Activated naive CD8-positive, alpha-beta T cell treated with anti-CD3 and anti-CD28 coated beads for 36 hours (primary cell): ENCODE results near the gene AKR7A2. TPM values are rescaled to one million over a fixed set of nuclear protein-coding genes. Genes with fewer than 3 reads are reported as not detected.

Experiments used
- DNase-seq: peaks from one replicate; pipeline ENCODE4 v3.0.0; 2021
- H3K27ac Mint-ChIP-seq: one replicate; pipeline ENCODE4 v1.8.0; 2022; ENCODE audit warnings: mild to moderate bottlenecking, moderate library complexity, mixed read lengths
- H3K27me3 Mint-ChIP-seq: one replicate; pipeline ENCODE4 v1.8.0; 2022; ENCODE audit warnings: mild to moderate bottlenecking, mixed read lengths
- H3K36me3 Mint-ChIP-seq: one replicate; pipeline ENCODE4 v1.8.0; 2021; ENCODE audit warnings: mild to moderate bottlenecking, mixed read lengths
- H3K4me1 Mint-ChIP-seq: one replicate; pipeline ENCODE4 v1.8.0; 2021; ENCODE audit warnings: mixed read lengths
- H3K4me3 Mint-ChIP-seq: one replicate; pipeline ENCODE4 v1.8.0; 2022; ENCODE audit warnings: mild to moderate bottlenecking, moderate library complexity, mixed read lengths
- H3K9me3 Mint-ChIP-seq: one replicate; pipeline ENCODE4 v1.8.0; 2022; ENCODE audit warnings: mixed read lengths
- total RNA-seq, 2 experiments: library from RNA; stranded (reverse); gene quantifications; one replicate each; pipeline ENCODE4 v1.2.3, GENCODE V29; 2021

AKR7A2 gene
- total RNA-seq, 2 experiments from 2014 or later = 37.4 to 43.0 TPM

GRCh38 chr1:19323987-19324664 is 12.2 kb upstream of the AKR7A2 start:
- Mint-ChIP-seq H3K27me3 (no peaks in the 10 kb centered on the region), H3K36me3 (no peaks in the 10 kb centered on the region), H3K27ac (no peak overlapping the region), H3K9me3 (no peaks in the 10 kb centered on the region), H3K4me3 (no peak overlapping the region), H3K4me1 (no peaks in the 10 kb centered on the region)
- DNase-seq = no peak

GRCh38 chr1:19322481-19322880 is 10.5 kb upstream of the AKR7A2 start:
- Mint-ChIP-seq H3K27me3 (no peaks in the 10 kb centered on the region), H3K4me3 (no peak overlapping the region), H3K4me1 (no peaks in the 10 kb centered on the region), H3K36me3 (no peaks in the 10 kb centered on the region), H3K27ac (no peak overlapping the region), H3K9me3 (no peaks in the 10 kb centered on the region)
- no peak for DNase-seq

- H3K4me1 Mint-ChIP-seq = no peaks in the 10 kb centered on the region
- H3K9me3 Mint-ChIP-seq = no peaks in the 10 kb centered on the region
- H3K36me3 Mint-ChIP-seq = no peaks in the 10 kb centered on the region
- H3K27ac Mint-ChIP-seq = no peak overlapping the region
- no peaks in the 10 kb centered on the region for H3K27me3 Mint-ChIP-seq
- H3K4me3 Mint-ChIP-seq = no peak overlapping the region
- DNase-seq = no peak
These were observed 9.1 kb upstream of the AKR7A2 start for GRCh38 chr1:19321071-19321470.

DNA sequence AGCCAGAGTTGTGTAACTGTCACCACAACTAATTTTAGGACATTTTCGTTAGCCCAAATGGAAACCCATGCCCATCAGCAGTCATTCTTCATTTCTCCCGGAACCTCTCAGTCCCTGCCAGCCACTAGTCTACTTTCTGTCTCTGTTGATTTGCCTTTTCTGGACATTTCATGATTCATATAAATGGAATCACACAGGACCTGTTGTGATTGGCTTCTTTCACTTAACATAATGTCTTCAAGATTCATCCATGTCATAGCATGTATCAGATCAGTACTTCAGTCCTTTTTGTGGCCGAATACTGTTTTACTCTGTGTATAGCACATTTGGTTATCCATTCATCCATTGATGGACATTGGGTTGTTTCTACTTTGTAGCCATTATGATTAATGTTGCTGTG is 7.3 kb upstream of the AKR7A2 start:
- Mint-ChIP-seq H3K27ac (no peak overlapping the region), H3K4me3 (no peak overlapping the region), H3K36me3 (no peaks in the 10 kb centered on the region), H3K9me3 (no peaks in the 10 kb centered on the region), H3K27me3 (no peaks in the 10 kb centered on the region), H3K4me1 (peaks cover 11% of the 10 kb centered on the region)
- no peak for DNase-seq

- Mint-ChIP-seq H3K9me3 (no peaks in the 10 kb centered on the region), H3K27ac (no peak overlapping the region), H3K36me3 (no peaks in the 10 kb centered on the region), H3K4me1 (peaks cover 25% of the 10 kb centered on the region), H3K4me3 (no peak overlapping the region), H3K27me3 (no peaks in the 10 kb centered on the region)
- DNase-seq = no peak
These were observed 5.4 kb upstream of the AKR7A2 start for GRCh38 chr1:19317126-19317910.

DNA sequence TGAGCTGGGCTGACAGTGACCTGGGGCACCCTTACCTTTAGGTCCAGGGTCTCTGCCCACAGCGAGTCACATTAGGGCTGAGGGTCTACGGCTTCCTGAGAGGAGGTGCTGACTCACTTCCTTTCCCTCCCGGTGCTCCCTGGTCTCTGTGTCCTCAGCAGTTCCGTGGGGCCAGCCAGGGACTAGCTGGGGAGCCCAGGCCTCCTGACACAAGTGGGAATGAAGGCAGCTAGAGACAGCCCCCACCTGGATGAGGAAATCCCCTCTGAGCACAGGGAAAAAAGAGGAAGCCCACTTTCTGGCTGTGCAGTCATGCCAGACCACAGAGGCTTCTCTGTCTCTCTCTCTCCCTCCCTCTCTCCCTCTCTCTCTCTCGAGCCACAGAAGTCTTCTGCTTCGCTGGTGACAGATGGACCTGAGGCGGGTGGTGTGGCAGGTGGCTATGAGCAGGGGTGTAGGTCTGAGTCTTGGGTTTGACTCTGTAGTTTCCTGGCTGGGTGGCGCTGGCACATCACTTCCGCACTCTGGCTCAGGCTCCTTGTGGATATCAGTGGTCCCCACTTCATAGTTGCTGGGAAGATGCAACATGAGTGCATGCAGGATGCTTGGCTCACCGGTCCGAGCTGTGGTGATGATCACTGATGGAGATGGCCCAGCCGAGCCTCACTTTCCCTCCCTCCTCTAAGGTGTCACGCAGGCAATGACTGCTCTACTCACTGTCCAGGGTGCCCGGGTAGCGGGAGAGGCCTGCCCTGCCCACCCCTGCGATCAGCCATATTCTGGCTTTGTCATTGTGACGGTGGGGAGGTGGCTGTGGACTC is 3.6 kb upstream of the AKR7A2 start:
- H3K27me3 Mint-ChIP-seq = no peaks in the 10 kb centered on the region
- no peak overlapping the region for H3K4me3 Mint-ChIP-seq
- no peaks in the 10 kb centered on the region for H3K36me3 Mint-ChIP-seq
- DNase-seq = no peak
- H3K4me1 Mint-ChIP-seq = peaks cover 30% of the 10 kb centered on the region
- H3K27ac Mint-ChIP-seq = no peak overlapping the region
- no peaks in the 10 kb centered on the region for H3K9me3 Mint-ChIP-seq

- H3K9me3 Mint-ChIP-seq = no peaks in the 10 kb centered on the region
- no peak overlapping the region for H3K27ac Mint-ChIP-seq
- no peak overlapping the region for H3K4me3 Mint-ChIP-seq
- H3K27me3 Mint-ChIP-seq = no peaks in the 10 kb centered on the region
- H3K36me3 Mint-ChIP-seq = no peaks in the 10 kb centered on the region
- peaks cover 34% of the 10 kb centered on the region for H3K4me1 Mint-ChIP-seq
- no peak for DNase-seq
These were observed 2.3 kb upstream of the AKR7A2 start for GRCh38 chr1:19313961-19314882.

DNA sequence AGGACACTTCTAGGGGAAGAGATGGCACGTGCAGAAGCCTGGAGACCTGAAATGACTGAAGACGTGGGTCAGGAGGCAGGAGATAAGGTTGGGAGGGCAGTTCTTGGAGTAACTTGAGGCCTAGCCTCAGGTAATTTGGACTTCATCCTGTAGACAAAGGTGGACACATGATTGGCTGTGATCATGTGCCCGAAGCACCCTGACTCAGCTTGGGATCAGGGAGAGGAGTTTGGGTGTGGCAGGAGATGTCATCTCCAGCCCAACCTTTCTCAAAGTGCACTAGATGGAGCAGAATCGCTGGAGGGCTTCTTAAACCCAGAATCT is 1.7 kb upstream of the AKR7A2 start:
- peak overlapping the region; percentile 80 for H3K4me3 Mint-ChIP-seq
- peak overlapping the region; percentile 52 for H3K27ac Mint-ChIP-seq
- H3K9me3 Mint-ChIP-seq = no peaks in the 10 kb centered on the region
- H3K36me3 Mint-ChIP-seq = no peaks in the 10 kb centered on the region
- H3K4me1 Mint-ChIP-seq = peaks cover 34% of the 10 kb centered on the region
- no peaks in the 10 kb centered on the region for H3K27me3 Mint-ChIP-seq
- no peak for DNase-seq

DNA sequence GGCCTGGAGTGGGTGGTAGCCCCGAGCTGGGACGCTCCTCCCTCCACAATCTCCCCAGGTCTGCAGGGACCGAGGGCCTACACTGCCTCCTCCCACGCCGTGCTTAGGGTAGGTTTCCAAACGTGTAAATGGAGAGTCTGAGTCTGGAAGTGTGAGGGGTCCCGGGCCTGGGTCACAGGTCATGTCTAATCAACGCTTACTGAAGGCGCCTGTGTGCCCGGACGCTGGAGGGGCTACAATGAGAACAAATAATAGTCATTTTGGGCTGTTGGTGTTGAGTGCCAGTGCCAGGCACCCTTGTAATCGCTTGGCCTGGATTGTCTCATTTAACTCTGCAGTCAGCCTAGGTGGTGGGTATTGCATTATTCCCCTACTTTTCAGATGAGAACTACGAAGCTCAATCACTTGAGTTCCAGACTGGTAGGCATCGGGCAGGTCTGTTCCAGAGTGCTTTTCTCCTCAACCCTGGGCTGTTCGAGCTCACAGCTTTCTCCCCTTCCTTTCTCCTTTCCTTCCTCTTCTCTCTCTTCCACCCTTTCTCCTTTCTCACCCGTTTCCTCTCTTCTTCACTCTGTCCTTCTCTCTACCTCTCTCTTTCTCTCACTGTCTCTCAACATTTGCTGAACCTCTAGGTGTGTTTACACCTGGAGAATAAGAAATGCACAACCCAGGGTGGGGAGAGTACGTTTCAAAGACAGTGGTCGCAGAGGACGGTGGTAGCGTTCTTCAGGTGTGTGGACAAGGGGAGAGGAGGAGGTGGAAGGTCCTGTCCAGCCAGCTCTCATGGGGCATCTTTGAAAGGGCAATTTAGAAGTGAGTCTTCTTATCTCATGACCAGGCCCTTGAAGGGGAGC is 1.1 kb upstream of the AKR7A2 start:
- Mint-ChIP-seq H3K4me3 (peak overlapping the region; percentile 80), H3K9me3 (no peaks in the 10 kb centered on the region), H3K27me3 (no peaks in the 10 kb centered on the region), H3K4me1 (peaks cover 34% of the 10 kb centered on the region), H3K27ac (peak overlapping the region; percentile 52), H3K36me3 (no peaks in the 10 kb centered on the region)
- DNase-seq = no peak

DNA sequence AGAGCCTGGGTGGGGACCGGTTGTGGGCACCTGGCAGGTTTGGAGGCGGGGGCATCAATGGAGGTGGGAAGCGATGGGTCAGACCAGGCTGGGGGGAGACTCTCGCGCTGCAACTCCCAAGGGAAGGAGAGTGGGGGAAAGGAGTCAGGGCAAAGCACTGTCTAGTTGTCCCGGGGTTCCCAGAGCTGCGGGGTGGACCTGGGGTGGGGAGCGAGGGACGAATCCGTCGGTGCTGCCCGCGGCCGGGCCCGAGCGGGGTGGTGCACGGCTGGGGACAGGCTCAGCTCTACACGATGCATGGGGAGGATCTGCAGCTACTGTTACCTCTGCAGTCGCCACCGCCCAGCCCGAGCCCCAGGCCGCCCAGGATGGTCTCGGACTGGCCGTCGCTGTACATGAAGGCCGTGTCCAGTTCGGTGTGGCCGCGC is 427 bp downstream of the AKR7A2 start:
- H3K36me3 Mint-ChIP-seq = peaks cover 6% of the 10 kb centered on the region

DNA sequence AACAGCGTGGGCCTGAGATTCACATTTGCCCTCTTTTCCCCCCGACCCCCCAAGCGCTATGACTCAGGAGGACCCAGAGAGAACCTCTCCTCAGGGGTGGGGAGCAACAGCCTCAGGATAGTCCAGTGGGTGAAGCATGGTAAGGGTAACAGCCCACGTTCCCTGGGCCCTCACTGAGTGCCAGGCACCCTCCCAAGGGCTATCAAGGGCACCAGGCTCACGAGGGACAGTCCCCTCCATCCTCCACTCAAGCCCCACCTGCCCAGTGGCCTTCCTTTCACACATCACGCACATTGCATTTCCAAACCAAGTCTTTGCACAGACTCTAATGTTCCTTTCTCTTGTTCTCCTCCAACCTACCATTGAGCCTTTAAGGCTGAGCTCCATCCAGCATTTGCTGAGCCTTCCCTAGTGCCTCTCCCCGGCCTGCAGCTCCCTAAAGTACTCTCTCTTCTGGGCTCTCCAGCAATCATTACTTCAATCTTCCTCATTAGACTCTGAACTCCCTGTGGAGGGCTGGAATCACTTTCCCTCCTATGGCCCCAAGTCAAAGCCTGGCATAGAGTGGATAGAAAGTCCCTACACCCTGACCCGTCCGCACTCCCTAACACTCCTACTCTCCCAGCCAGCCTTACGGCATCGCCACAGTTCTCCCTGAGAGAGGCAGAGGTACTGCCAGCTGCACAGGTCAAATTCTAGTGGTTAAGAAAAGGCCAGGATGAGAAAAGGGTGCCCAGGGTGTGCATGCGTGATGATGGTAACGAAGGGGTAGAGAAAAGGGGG is 1.0 kb downstream of the AKR7A2 start:
- Mint-ChIP-seq H3K4me1 (peaks cover 33% of the 10 kb centered on the region), H3K27me3 (no peaks in the 10 kb centered on the region), H3K4me3 (peak overlapping the region; percentile 80), H3K9me3 (no peaks in the 10 kb centered on the region), H3K27ac (peak overlapping the region; percentile 5), H3K36me3 (peaks cover 6% of the 10 kb centered on the region)
- DNase-seq = no peak

More for the DNA sequence above, 427 bp downstream of the AKR7A2 start:
- H3K27me3 Mint-ChIP-seq = no peaks in the 10 kb centered on the region
- no peaks in the 10 kb centered on the region for H3K9me3 Mint-ChIP-seq
- H3K4me3 Mint-ChIP-seq = peak overlapping the region; percentile 80
- H3K4me1 Mint-ChIP-seq = peaks cover 34% of the 10 kb centered on the region
- DNase-seq = peak; percentile 28
- peak overlapping the region; percentile 5 for H3K27ac Mint-ChIP-seq

GRCh38 chr1:19310061-19310460 is 1.9 kb downstream of the AKR7A2 start:
- no peak overlapping the region for H3K27ac Mint-ChIP-seq
- H3K9me3 Mint-ChIP-seq = no peaks in the 10 kb centered on the region
- H3K27me3 Mint-ChIP-seq = no peaks in the 10 kb centered on the region
- H3K4me1 Mint-ChIP-seq = peaks cover 24% of the 10 kb centered on the region
- H3K36me3 Mint-ChIP-seq = peaks cover 7% of the 10 kb centered on the region
- DNase-seq = no peak
- no peak overlapping the region for H3K4me3 Mint-ChIP-seq

DNA sequence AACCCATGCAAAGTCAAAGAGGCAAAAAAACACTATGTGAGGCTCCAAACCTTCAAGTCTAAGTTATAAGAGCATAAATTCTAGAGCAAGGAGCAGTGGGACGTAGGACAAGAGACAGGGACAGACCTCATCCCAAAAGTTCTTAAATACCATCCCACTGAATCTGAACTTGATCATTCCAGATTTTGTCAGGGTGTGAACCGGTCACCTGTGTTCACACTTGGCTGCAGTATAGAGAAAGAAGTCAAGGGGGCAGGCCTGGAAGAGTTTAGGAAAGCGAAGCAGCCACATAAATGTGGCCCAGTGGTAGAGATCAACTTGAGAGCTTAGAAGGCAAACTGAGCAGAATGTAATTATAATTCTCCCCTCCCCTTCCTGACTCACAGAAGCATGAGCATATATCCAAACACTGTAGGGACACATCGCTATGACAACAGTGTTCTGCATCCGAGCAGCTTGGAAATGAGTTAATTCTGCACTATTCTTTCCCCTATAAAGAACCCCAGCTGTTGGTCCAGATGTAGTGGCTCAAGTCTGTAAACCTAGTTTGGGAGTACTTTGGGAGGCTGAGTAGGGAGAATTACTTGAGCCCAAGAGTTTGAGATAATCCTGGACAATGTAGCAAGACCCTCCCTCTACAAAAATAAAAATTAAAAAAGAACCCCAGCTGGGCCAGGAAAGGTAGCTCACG is 2.7 kb downstream of the AKR7A2 start:
- no peak overlapping the region for H3K4me3 Mint-ChIP-seq
- DNase-seq = no peak
- H3K27me3 Mint-ChIP-seq = no peaks in the 10 kb centered on the region
- no peak overlapping the region for H3K27ac Mint-ChIP-seq
- peaks cover 23% of the 10 kb centered on the region for H3K4me1 Mint-ChIP-seq
- H3K9me3 Mint-ChIP-seq = no peaks in the 10 kb centered on the region
- H3K36me3 Mint-ChIP-seq = peaks cover 9% of the 10 kb centered on the region
